Left ventricle myocardium inferior (tissue), 1 donor: ENCODE measurements around the gene SPDYC. TPM values are rescaled to one million over a fixed set of nuclear protein-coding genes. Genes with fewer than 3 reads are reported as not detected.

Experiments
- DNase-seq: peaks from one replicate; pipeline ENCODE4 v3.0.0-alpha.2; 2020
- H3K27ac ChIP-seq: fragments of 200-600 bp; replicated peaks from 2 replicates; pipeline ENCODE4 v1.8.0; 2021
- H3K27me3 ChIP-seq: fragments of 200-600 bp; 2 replicates; pipeline ENCODE4 v1.8.0; 2021; ENCODE audit warnings: low read depth
- H3K36me3 ChIP-seq: fragments of 200-600 bp; 2 replicates; pipeline ENCODE4 v1.8.0; 2021
- H3K4me1 ChIP-seq: fragments of 200-600 bp; 2 replicates; pipeline ENCODE4 v1.8.0; 2021
- H3K4me3 ChIP-seq: fragments of 200-600 bp; 2 replicates; pipeline ENCODE4 v1.8.0; 2021; ENCODE audit warnings: mild to moderate bottlenecking, moderate library complexity
- H3K9me3 ChIP-seq: fragments of 200-600 bp; replicated peaks from 2 replicates; pipeline ENCODE4 v1.8.0; 2021
- CTCF ChIP-seq: fragments of 200-600 bp; IDR thresholded peaks from 2 replicates; pipeline ENCODE4 v1.8.0; 2021; ENCODE audit warnings: antibody characterized with exemption, mild to moderate bottlenecking, borderline replicate concordance
- intact Hi-C: fragments of 100-400 bp; cut with micrococcal nuclease; formaldehyde crosslinking; loops from one replicate; pipeline ENCODE4 v1.11.0; 2022
- total RNA-seq: library from RNA; stranded (reverse); fragmentation: NEBNext Ultra II Directional; extraction: Animal tissue kit (Norgen Biotek cat#: 25700); gene quantifications from one replicate; pipeline ENCODE4 v1.2.1, GENCODE V29; 2021
- donor health status: DM: no; HTN: yes; CAD: no; lungs with severe emphysema.

Gene SPDYC
- total RNA-seq, 1 donor from 2014 or later: not detected

- TF ChIP-seq CTCF: no peak
- DNase-seq: no peak
- Histone ChIP-seq H3K9me3 (no peaks in the 10 kb centered on the region), H3K4me1 (peaks cover 29% of the 10 kb centered on the region), H3K36me3 (peaks cover 73% of the 10 kb centered on the region), H3K4me3 (no peak overlapping the region), H3K27me3 (no peaks in the 10 kb centered on the region), H3K27ac (no peak overlapping the region)
- intact Hi-C loops: no loop called here
Measured at GRCh38 chr11:65125197-65126056, 44.6 kb upstream of the SPDYC start.

- Histone ChIP-seq H3K36me3 (peaks cover 78% of the 10 kb centered on the region), H3K27ac (no peak overlapping the region), H3K4me1 (peaks cover 16% of the 10 kb centered on the region), H3K27me3 (no peaks in the 10 kb centered on the region), H3K4me3 (no peak overlapping the region), H3K9me3 (no peaks in the 10 kb centered on the region)
- DNase-seq: no peak
- intact Hi-C loops: no loop called here
- TF ChIP-seq CTCF: no peak
Measured at GRCh38 chr11:65126624-65127274, 43.3 kb upstream of the SPDYC start.

- intact Hi-C loops: no loop called here
- H3K36me3 ChIP-seq: peaks cover 87% of the 10 kb centered on the region
Measured at GRCh38 chr11:65127473-65128181, 42.4 kb upstream of the SPDYC start.

GRCh38 chr11:65128182-65129145, 41.6 kb upstream of the SPDYC start:
- Histone ChIP-seq H3K36me3 (peaks cover 91% of the 10 kb centered on the region), H3K9me3 (no peaks in the 10 kb centered on the region), H3K4me1 (peaks cover 15% of the 10 kb centered on the region), H3K27me3 (no peaks in the 10 kb centered on the region), H3K4me3 (no peak overlapping the region), H3K27ac (no peak overlapping the region)
- no peak for TF ChIP-seq CTCF
- no peak for DNase-seq
- intact Hi-C loops: no loop called here

More at GRCh38 chr11:65127473-65128181, 42.4 kb upstream of the SPDYC start:
- Histone ChIP-seq H3K4me3 (no peak overlapping the region), H3K4me1 (peaks cover 15% of the 10 kb centered on the region), H3K27me3 (no peaks in the 10 kb centered on the region), H3K9me3 (no peaks in the 10 kb centered on the region), H3K27ac (no peak overlapping the region)
- TF ChIP-seq CTCF: no peak
- no peak for DNase-seq
